Body of pancreas (tissue), 4 donors: ENCODE measurements around the gene MAD1L1.

Source experiments
- POLR2A ChIP-seq, 3 donors: fragments of 450-650 bp; IDR thresholded peaks; one replicate each; pipeline ENCODE4 v1.6.1; 2016; ENCODE audit warnings: antibody characterized with exemption in 3 of 3, mild to moderate bottlenecking in 2 of 3
- TF ChIP-seq, protein P1 (sequence below), 7 experiments: fragments of 450-650 bp in 4 of 7; fragments of 200-600 bp in 3 of 7; sonication (generic) in 3 of 7; IDR thresholded peaks; one replicate each; pipeline ENCODE4 v1.5.1; 2016 to 2019; ENCODE audit warnings: antibody characterized with exemption in 7 of 7

DNA sequence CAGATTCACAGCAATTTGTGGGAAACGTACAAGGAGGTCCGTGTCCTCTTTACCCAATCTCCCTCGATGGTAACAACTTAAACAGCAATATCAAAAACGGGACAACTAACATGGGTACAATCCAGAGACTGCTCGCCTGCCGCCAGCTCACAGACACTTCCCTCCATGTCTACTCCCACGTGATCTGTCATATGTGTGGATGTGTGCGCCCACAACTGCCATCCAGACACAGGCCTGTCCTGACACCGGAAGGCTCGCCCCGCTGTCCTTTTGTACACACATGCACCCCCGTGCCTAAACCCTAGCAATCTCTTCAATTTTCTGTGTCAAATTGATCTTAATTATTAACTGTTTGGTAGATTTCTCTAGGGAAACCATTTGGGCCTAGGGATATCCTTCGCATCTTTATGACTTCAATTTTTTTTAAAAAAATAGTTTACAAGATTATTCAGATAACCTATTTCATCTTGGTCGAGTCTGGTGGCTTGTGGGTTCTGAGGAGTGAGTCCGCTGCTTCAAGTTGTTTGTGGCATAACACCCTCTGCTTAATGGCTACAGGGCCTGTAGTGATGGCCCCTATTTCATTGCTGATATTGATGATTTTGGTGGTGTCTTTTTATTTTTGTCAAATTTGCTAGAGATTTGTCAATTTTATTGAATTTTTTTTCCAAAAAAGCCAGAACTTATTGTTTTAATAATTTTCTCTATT is 260.6 kb downstream of the MAD1L1 start:
- TF ChIP-seq, protein P1, sequence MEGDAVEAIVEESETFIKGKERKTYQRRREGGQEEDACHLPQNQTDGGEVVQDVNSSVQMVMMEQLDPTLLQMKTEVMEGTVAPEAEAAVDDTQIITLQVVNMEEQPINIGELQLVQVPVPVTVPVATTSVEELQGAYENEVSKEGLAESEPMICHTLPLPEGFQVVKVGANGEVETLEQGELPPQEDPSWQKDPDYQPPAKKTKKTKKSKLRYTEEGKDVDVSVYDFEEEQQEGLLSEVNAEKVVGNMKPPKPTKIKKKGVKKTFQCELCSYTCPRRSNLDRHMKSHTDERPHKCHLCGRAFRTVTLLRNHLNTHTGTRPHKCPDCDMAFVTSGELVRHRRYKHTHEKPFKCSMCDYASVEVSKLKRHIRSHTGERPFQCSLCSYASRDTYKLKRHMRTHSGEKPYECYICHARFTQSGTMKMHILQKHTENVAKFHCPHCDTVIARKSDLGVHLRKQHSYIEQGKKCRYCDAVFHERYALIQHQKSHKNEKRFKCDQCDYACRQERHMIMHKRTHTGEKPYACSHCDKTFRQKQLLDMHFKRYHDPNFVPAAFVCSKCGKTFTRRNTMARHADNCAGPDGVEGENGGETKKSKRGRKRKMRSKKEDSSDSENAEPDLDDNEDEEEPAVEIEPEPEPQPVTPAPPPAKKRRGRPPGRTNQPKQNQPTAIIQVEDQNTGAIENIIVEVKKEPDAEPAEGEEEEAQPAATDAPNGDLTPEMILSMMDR (IDR thresholded peaks at IDR 0.05) = no peak
- no peak for TF ChIP-seq POLR2A (IDR thresholded peaks at IDR 0.05)
